Activated CD4-positive, alpha-beta memory T cell treated with anti-CD3 and anti-CD28 coated beads, Interleukin-2, amount 10 ng/mL, durations not matched to agents 7 days and 5 days (primary cell): ENCODE results near the gene AHSP. TPM values are rescaled to one million over a fixed set of nuclear protein-coding genes. Genes with fewer than 3 reads are reported as not detected.
"Not testable (repeated sequence)": the region's sequence is repeated elsewhere in the genome, so short reads cannot be mapped to it uniquely, and the experiment has no call there.

ENCODE experiments used
- CTCF ChIA-PET: fragments of 350-600 bp; sonication (Branson Sonifier 250); formaldehyde crosslinking; loops from one replicate; lab custom pipeline; 2021; ENCODE audit warnings: antibody characterized with exemption, inconsistent platforms; lab: Charles Lee
- POLR2A ChIA-PET: fragments of 350-600 bp; sonication (Branson Sonifier 250); formaldehyde crosslinking; loops from one replicate; lab custom pipeline; 2021; ENCODE audit warnings: antibody characterized with exemption; lab: Charles Lee
- DNase-seq: peaks from one replicate; pipeline ENCODE4 v3.0.0-alpha.2; 2020
- H3K27ac Mint-ChIP-seq: one replicate; pipeline ENCODE4 v1.8.0; 2021; ENCODE audit warnings: mild to moderate bottlenecking, mixed read lengths
- H3K27me3 Mint-ChIP-seq: one replicate; pipeline ENCODE4 v1.8.0; 2021; ENCODE audit warnings: mixed read lengths
- H3K36me3 Mint-ChIP-seq: one replicate; pipeline ENCODE4 v1.8.0; 2021; ENCODE audit warnings: low read depth, mixed read lengths
- H3K4me1 Mint-ChIP-seq: one replicate; pipeline ENCODE4 v1.8.0; 2021; ENCODE audit warnings: mixed read lengths
- H3K4me3 Mint-ChIP-seq: one replicate; pipeline ENCODE4 v1.8.0; 2021; ENCODE audit warnings: mild to moderate bottlenecking, mixed read lengths
- H3K9me3 Mint-ChIP-seq: one replicate; pipeline ENCODE4 v1.8.0; 2021; ENCODE audit warnings: mixed read lengths
- total RNA-seq, 2 experiments: library from RNA; stranded (reverse); gene quantifications; one replicate each; pipeline ENCODE4 v1.2.3, GENCODE V29; 2021

Gene AHSP
- total RNA-seq, 2 experiments from 2014 or later: not detected

GRCh38 chr16:31523768-31524167 lies 3.9 kb upstream of the AHSP start:
- H3K4me3 Mint-ChIP-seq, H3K9me3 Mint-ChIP-seq, CTCF ChIA-PET, H3K27me3 Mint-ChIP-seq, H3K36me3 Mint-ChIP-seq, DNase-seq, H3K27ac Mint-ChIP-seq, POLR2A ChIA-PET, H3K4me1 Mint-ChIP-seq: not testable (repeated sequence)

- H3K27me3 Mint-ChIP-seq: peaks cover 16% of the 10 kb centered on the region
- no peaks in the 10 kb centered on the region for H3K9me3 Mint-ChIP-seq
These were observed 2.6 kb upstream of the AHSP start for GRCh38 chr16:31525113-31525512.

GRCh38 chr16:31528523-31529107 lies 915 bp downstream of the AHSP start:
- Mint-ChIP-seq H3K27me3 (peaks cover 19% of the 10 kb centered on the region), H3K4me1 (peaks cover 4% of the 10 kb centered on the region), H3K36me3 (peaks cover 2% of the 10 kb centered on the region), H3K27ac (no peak overlapping the region), H3K4me3 (no peak overlapping the region), H3K9me3 (no peaks in the 10 kb centered on the region)
- ChIA-PET POLR2A (no interaction called here), CTCF (no interaction called here)
- no peak for DNase-seq

More at GRCh38 chr16:31525113-31525512, 2.6 kb upstream of the AHSP start:
- Mint-ChIP-seq H3K27ac (no peak overlapping the region), H3K36me3 (peaks cover 2% of the 10 kb centered on the region), H3K4me3 (no peak overlapping the region), H3K4me1 (peaks cover 4% of the 10 kb centered on the region)
- ChIA-PET CTCF (no interaction called here), POLR2A (no interaction called here)
- no peak for DNase-seq

GRCh38 chr16:31529108-31529936 lies 1.6 kb downstream of the AHSP start:
- ChIA-PET CTCF (no interaction called here), POLR2A (no interaction called here)
- peaks cover 19% of the 10 kb centered on the region for H3K27me3 Mint-ChIP-seq
- peaks cover 4% of the 10 kb centered on the region for H3K4me1 Mint-ChIP-seq
- DNase-seq: no peak
- H3K27ac Mint-ChIP-seq: no peak overlapping the region
- H3K4me3 Mint-ChIP-seq: no peak overlapping the region
- no peaks in the 10 kb centered on the region for H3K9me3 Mint-ChIP-seq
- H3K36me3 Mint-ChIP-seq: peaks cover 2% of the 10 kb centered on the region

GRCh38 chr16:31529937-31530312 lies 2.2 kb downstream of the AHSP start:
- ChIA-PET POLR2A (no interaction called here), CTCF (no interaction called here)
- Mint-ChIP-seq H3K27ac (no peak overlapping the region), H3K4me1 (peaks cover 4% of the 10 kb centered on the region), H3K4me3 (no peak overlapping the region), H3K36me3 (peaks cover 2% of the 10 kb centered on the region), H3K9me3 (no peaks in the 10 kb centered on the region), H3K27me3 (peaks cover 19% of the 10 kb centered on the region)
- no peak for DNase-seq

- ChIA-PET CTCF (no interaction called here), POLR2A (no interaction called here)
- DNase-seq: no peak
- Mint-ChIP-seq H3K9me3 (no peaks in the 10 kb centered on the region), H3K36me3 (peaks cover 2% of the 10 kb centered on the region), H3K4me3 (no peak overlapping the region), H3K27me3 (peaks cover 22% of the 10 kb centered on the region), H3K27ac (no peak overlapping the region), H3K4me1 (peaks cover 4% of the 10 kb centered on the region)
These were observed 2.7 kb downstream of the AHSP start for GRCh38 chr16:31530405-31530804.

- Mint-ChIP-seq H3K27me3 (peaks cover 27% of the 10 kb centered on the region), H3K9me3 (no peaks in the 10 kb centered on the region), H3K4me1 (peaks cover 4% of the 10 kb centered on the region), H3K4me3 (no peak overlapping the region), H3K36me3 (peaks cover 2% of the 10 kb centered on the region), H3K27ac (no peak overlapping the region)
- no peak for DNase-seq
- ChIA-PET CTCF (no interaction called here), POLR2A (no interaction called here)
These were observed 3.4 kb downstream of the AHSP start for GRCh38 chr16:31531096-31531495.

- CTCF ChIA-PET: no interaction called here
- no peaks in the 10 kb centered on the region for H3K9me3 Mint-ChIP-seq
- H3K27ac Mint-ChIP-seq: no peak overlapping the region
- H3K27me3 Mint-ChIP-seq: peaks cover 29% of the 10 kb centered on the region
- no peak overlapping the region for H3K4me3 Mint-ChIP-seq
- POLR2A ChIA-PET: no interaction called here
- no peak for DNase-seq
- peaks cover 4% of the 10 kb centered on the region for H3K4me1 Mint-ChIP-seq
- peaks cover 2% of the 10 kb centered on the region for H3K36me3 Mint-ChIP-seq
These were observed 4.4 kb downstream of the AHSP start for GRCh38 chr16:31532120-31532519.

- H3K4me1 Mint-ChIP-seq: peaks cover 2% of the 10 kb centered on the region
- no peak overlapping the region for H3K4me3 Mint-ChIP-seq
- ChIA-PET POLR2A (no interaction called here), CTCF (no interaction called here)
- peaks cover 32% of the 10 kb centered on the region for H3K27me3 Mint-ChIP-seq
- H3K9me3 Mint-ChIP-seq: no peaks in the 10 kb centered on the region
- peaks cover 2% of the 10 kb centered on the region for H3K36me3 Mint-ChIP-seq
- H3K27ac Mint-ChIP-seq: no peak overlapping the region
- no peak for DNase-seq
These were observed 5.2 kb downstream of the AHSP start for GRCh38 chr16:31532896-31533295.

GRCh38 chr16:31535737-31536136 lies 8.0 kb downstream of the AHSP start:
- no peak overlapping the region for H3K27ac Mint-ChIP-seq
- POLR2A ChIA-PET: no interaction called here

GRCh38 chr16:31536804-31537361 lies 9.2 kb downstream of the AHSP start:
- Mint-ChIP-seq H3K36me3 (no peaks in the 10 kb centered on the region), H3K27me3 (peaks cover 17% of the 10 kb centered on the region), H3K4me3 (no peak overlapping the region), H3K9me3 (peaks cover 3% of the 10 kb centered on the region), H3K4me1 (no peaks in the 10 kb centered on the region), H3K27ac (no peak overlapping the region)
- POLR2A ChIA-PET: no interaction called here
- CTCF ChIA-PET: no interaction called here
- no peak for DNase-seq

More at GRCh38 chr16:31535737-31536136, 8.0 kb downstream of the AHSP start:
- Mint-ChIP-seq H3K36me3 (no peaks in the 10 kb centered on the region), H3K4me3 (no peak overlapping the region), H3K9me3 (peaks cover 3% of the 10 kb centered on the region), H3K4me1 (no peaks in the 10 kb centered on the region), H3K27me3 (peaks cover 17% of the 10 kb centered on the region)
- DNase-seq: no peak
- CTCF ChIA-PET: no interaction called here

- Mint-ChIP-seq H3K4me1 (no peaks in the 10 kb centered on the region), H3K27me3 (peaks cover 17% of the 10 kb centered on the region), H3K4me3 (no peak overlapping the region), H3K9me3 (peaks cover 8% of the 10 kb centered on the region), H3K27ac (no peak overlapping the region), H3K36me3 (no peaks in the 10 kb centered on the region)
- ChIA-PET POLR2A (no interaction called here), CTCF (no interaction called here)
- no peak for DNase-seq
These were observed 9.9 kb downstream of the AHSP start for GRCh38 chr16:31537362-31538242.

GRCh38 chr16:31538243-31538598 lies 10.5 kb downstream of the AHSP start:
- H3K9me3 Mint-ChIP-seq: peaks cover 11% of the 10 kb centered on the region
- not testable (repeated sequence) for H3K4me3 Mint-ChIP-seq, H3K27ac Mint-ChIP-seq

More at GRCh38 chr16:31538243-31538598, 10.5 kb downstream of the AHSP start:
- DNase-seq, CTCF ChIA-PET, H3K36me3 Mint-ChIP-seq, POLR2A ChIA-PET, H3K4me1 Mint-ChIP-seq: not testable (repeated sequence)
- H3K27me3 Mint-ChIP-seq: peaks cover 17% of the 10 kb centered on the region
